Tibial artery (tissue), 4 donors: ENCODE measurements around the gene LRRC15.

Experiments
- DNase-seq, 2 donors: peaks; one replicate each; pipeline ENCODE4 v3.0.0-alpha.2; 2019
- H3K27ac ChIP-seq, 2 donors: fragments of 200-600 bp; sonication (generic) in 1 of 2; 1 replicate in 1 of 2; 2 replicates in 1 of 2; pipeline ENCODE4 v1.5.1; 2018 to 2019; ENCODE audit warnings: mild to moderate bottlenecking in 1 of 2
- H3K27me3 ChIP-seq, 2 donors: fragments of 200-600 bp; sonication (generic) in 1 of 2; one replicate each; pipeline versions ENCODE4 v1.5.1 to v1.6.0; 2016 to 2019
- H3K36me3 ChIP-seq, 3 donors: fragments of 200-600 bp; sonication (generic) in 2 of 3; one replicate each; pipeline ENCODE4 v1.5.1; 2016 to 2019; ENCODE audit warnings: mild to moderate bottlenecking in 2 of 3
- H3K4me1 ChIP-seq, 4 donors: fragments of 200-600 bp; sonication (generic) in 2 of 4; 1 replicate in 3 of 4; 2 replicates in 1 of 4; pipeline ENCODE4 v1.5.1; 2016 to 2019
- H3K4me3 ChIP-seq, 2 donors: fragments of 200-600 bp; sonication (generic) in 1 of 2; 1 replicate in 1 of 2; 2 replicates in 1 of 2; pipeline ENCODE4 v1.5.1; 2018 to 2019; ENCODE audit warnings: mild to moderate bottlenecking in 2 of 2
- H3K9me3 ChIP-seq, 3 donors: fragments of 200-600 bp; sonication (generic) in 1 of 3; one replicate each; pipeline ENCODE4 v1.5.1; 2016 to 2019
- CTCF ChIP-seq, 2 experiments: fragments of 200-600 bp in 1 of 2; fragments of 450-650 bp in 1 of 2; IDR thresholded peaks; one replicate each; pipeline ENCODE4 v1.5.1; 2017 to 2019; ENCODE audit warnings: antibody characterized with exemption in 2 of 2, mild to moderate bottlenecking in 1 of 2, moderate library complexity in 1 of 2
- intact Hi-C: fragments of 100-400 bp; cut with DNase I; formaldehyde crosslinking; loops from one replicate; pipeline ENCODE4 v1.15.0; 2023; ENCODE audit warnings: low total_unique reads

LRRC15 gene

GRCh38 chr3:194339840-194340239 is 29.7 kb downstream of the LRRC15 start:
- no peak for DNase-seq
- Histone ChIP-seq H3K4me3 (no peak overlapping the region), H3K9me3 (no peaks in the 10 kb centered on the region), H3K4me1 (no peaks in the 10 kb centered on the region), H3K27ac (no peak overlapping the region), H3K36me3 (no peaks in the 10 kb centered on the region), H3K27me3 (peaks cover 0 to 32% of the 10 kb centered on the region in 2 donors)
- intact Hi-C loops = loop anchor here (10.0 kb wide), 2 partner anchors 65 to 265 kb away; no protein-coding TSS in a partner anchor
- no peak for TF ChIP-seq CTCF (IDR thresholded peaks at IDR 0.05)

GRCh38 chr3:194339356-194339755 is 30.2 kb downstream of the LRRC15 start:
- peaks cover 0 to 29% of the 10 kb centered on the region in 2 donors for H3K27me3 ChIP-seq
- no peak for TF ChIP-seq CTCF (IDR thresholded peaks at IDR 0.05)
- no peaks in the 10 kb centered on the region for H3K36me3 ChIP-seq
- intact Hi-C loops = loop anchor here (10.0 kb wide), 2 partner anchors 65 to 265 kb away; no protein-coding TSS in a partner anchor
- no peak overlapping the region for H3K27ac ChIP-seq
- no peak overlapping the region for H3K4me3 ChIP-seq
- no peaks in the 10 kb centered on the region for H3K4me1 ChIP-seq
- no peak for DNase-seq
- H3K9me3 ChIP-seq = no peaks in the 10 kb centered on the region

DNA sequence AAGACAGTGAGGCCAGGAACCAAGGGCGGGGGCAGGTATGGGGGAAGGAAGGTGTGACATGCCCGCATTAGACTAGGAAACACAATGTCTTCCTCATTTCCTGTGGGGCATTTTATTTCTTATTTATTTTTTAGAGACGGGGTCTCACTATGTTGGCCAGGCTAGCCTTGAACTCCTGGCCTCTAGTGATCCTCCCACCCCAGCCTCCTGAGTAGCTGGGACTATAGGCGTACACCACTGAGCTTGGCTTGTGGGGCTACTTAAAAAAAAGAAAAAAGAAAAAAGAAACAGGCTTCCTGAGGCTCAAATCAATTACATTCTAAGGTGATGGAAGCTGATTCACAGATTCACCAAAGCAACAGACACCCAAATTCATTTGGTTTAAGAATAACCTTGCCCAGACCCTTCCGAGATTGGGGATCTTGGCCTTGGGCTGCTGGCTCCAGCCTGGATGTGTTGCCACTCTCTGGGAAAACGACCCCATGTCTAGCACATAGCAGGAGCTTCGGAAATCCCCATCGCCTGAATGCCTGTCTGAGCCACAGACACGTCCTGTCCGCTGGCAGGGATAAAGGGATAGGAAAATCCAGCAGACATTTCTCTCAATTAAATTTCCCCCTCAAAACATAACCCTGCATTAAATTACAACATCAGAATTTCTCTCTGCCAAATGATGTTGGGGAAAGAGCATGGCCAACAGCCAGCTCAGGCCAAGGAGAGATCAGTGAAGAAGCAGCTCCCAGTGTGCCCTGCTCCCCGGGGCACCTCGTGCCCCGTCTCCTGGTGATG is 31.4 kb downstream of the LRRC15 start:
- Histone ChIP-seq H3K27ac (no peak overlapping the region), H3K9me3 (no peaks in the 10 kb centered on the region), H3K27me3 (peaks cover 0 to 38% of the 10 kb centered on the region in 2 donors), H3K36me3 (no peaks in the 10 kb centered on the region), H3K4me1 (peaks cover 0 to 5% (median 5%) of the 10 kb centered on the region in 4 donors), H3K4me3 (no peak overlapping the region)
- no peak for TF ChIP-seq CTCF (IDR thresholded peaks at IDR 0.05)
- DNase-seq = no peak
- intact Hi-C loops = loop anchor here (10.0 kb wide), 2 partner anchors 67 to 267 kb away; no protein-coding TSS in a partner anchor

- Histone ChIP-seq H3K27me3 (peaks cover 0 to 52% of the 10 kb centered on the region in 2 donors), H3K9me3 (no peaks in the 10 kb centered on the region), H3K27ac (no peak overlapping the region), H3K36me3 (no peaks in the 10 kb centered on the region), H3K4me1 (peaks cover 0 to 5% (median 5%) of the 10 kb centered on the region in 4 donors), H3K4me3 (no peak overlapping the region)
- TF ChIP-seq CTCF (IDR thresholded peaks at IDR 0.05) = no peak
- DNase-seq = no peak
- intact Hi-C loops = loop anchor here (10.0 kb wide), 2 partner anchors 68 to 268 kb away; no protein-coding TSS in a partner anchor
Observed at GRCh38 chr3:194336601-194337355, 32.8 kb downstream of the LRRC15 start.

GRCh38 chr3:194333981-194334320 is 35.6 kb downstream of the LRRC15 start:
- TF ChIP-seq CTCF (IDR thresholded peaks at IDR 0.05) = no peak
- Histone ChIP-seq H3K27me3 (peaks cover 0 to 56% of the 10 kb centered on the region in 2 donors), H3K4me1 (peaks cover 0 to 5% (median 5%) of the 10 kb centered on the region in 4 donors), H3K4me3 (peak overlapping the region; percentile 31 to 48), H3K36me3 (no peaks in the 10 kb centered on the region), H3K27ac (no peak overlapping the region), H3K9me3 (no peaks in the 10 kb centered on the region)
- DNase-seq = no peak
- intact Hi-C loops = loop anchor here (10.0 kb wide), 2 partner anchors 71 to 271 kb away; no protein-coding TSS in a partner anchor
